Measurements from ENCODE around the gene MORN4.
A peak's percentile ranks its signal among the peaks of the same experiment; 100 is the strongest.

DNA sequence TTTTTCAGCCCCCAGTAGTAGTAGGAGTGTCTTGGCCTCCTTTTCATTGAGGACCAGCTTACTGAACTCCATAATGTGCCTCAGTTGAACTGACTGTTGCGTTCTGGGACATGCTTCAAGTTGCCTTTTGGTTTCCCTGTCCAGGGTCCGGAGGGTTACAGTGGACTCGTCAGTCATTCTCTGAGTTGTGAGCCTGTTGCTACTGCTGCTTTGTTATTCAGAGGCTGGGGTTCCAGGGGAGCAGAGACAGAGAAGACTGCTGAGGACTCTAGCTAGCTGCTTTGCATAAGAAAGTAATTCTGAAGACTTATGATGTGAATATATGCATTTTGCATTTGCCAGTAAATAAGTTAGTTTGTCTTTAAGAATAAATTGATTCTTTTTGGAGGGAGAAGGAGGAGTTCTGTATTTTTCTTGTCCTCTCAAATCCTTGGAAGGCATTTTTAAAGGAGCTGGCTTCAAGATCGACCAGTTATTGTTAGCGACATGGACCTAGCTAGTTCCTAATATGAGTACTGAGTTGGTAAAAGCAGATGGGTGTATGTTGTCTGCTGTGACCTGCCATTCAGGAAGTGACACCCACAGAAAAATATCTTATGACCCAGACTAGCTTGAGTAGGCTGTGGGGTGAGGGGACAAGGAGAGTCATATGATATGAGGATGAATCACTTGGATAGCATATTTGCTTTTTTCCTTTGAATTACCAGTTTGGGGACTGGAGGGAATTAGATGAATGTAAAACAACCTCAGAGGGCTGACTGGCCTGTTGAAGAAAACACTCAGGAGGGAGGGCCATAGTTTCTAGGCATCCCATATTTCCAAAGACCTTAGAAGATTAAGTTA, 15.5 kb upstream of the MORN4 start:
- TF ChIP-seq EP300 (IDR thresholded peaks at IDR 0.05): no peak
- TF ChIP-seq POLR2A (IDR thresholded peaks at IDR 0.05; ENCODE audit: low read depth): no peak
- TF ChIP-seq, protein P1, sequence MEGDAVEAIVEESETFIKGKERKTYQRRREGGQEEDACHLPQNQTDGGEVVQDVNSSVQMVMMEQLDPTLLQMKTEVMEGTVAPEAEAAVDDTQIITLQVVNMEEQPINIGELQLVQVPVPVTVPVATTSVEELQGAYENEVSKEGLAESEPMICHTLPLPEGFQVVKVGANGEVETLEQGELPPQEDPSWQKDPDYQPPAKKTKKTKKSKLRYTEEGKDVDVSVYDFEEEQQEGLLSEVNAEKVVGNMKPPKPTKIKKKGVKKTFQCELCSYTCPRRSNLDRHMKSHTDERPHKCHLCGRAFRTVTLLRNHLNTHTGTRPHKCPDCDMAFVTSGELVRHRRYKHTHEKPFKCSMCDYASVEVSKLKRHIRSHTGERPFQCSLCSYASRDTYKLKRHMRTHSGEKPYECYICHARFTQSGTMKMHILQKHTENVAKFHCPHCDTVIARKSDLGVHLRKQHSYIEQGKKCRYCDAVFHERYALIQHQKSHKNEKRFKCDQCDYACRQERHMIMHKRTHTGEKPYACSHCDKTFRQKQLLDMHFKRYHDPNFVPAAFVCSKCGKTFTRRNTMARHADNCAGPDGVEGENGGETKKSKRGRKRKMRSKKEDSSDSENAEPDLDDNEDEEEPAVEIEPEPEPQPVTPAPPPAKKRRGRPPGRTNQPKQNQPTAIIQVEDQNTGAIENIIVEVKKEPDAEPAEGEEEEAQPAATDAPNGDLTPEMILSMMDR (IDR thresholded peaks at IDR 0.05): no peak
- TF ChIP-seq POLR2AphosphoS5 (IDR thresholded peaks at IDR 0.05): peak; percentile 23 to 29
